Stomach (tissue), 9 donors: ENCODE measurements around the gene SH3RF3. TPM values are rescaled to one million over a fixed set of nuclear protein-coding genes. Genes with fewer than 3 reads are reported as not detected.
A peak's percentile ranks its signal among the peaks of the same experiment; 100 is the strongest.

Experiments used
- DNase-seq, 2 donors: peaks; one replicate each; pipeline versions ENCODE4 v3.0.0 to v3.0.0-alpha.2; 2013 to 2019
- H3K27ac ChIP-seq, 5 donors: fragments of 200-600 bp in 4 of 5; sonication (generic) in 4 of 5; one replicate each; pipeline ENCODE4 v1.5.1; 2013 to 2019; ENCODE audit warnings: mild to moderate bottlenecking in 1 of 5, moderate library complexity in 1 of 5
- H3K27me3 ChIP-seq, 3 donors: fragments of 200-600 bp; sonication (generic); one replicate each; pipeline ENCODE4 v1.5.1; 2017 to 2019; ENCODE audit warnings: mixed run types in 1 of 3
- H3K36me3 ChIP-seq, 4 donors: fragments of 200-600 bp; sonication (generic); 1 replicate in 3 of 4; 2 replicates in 1 of 4; pipeline ENCODE4 v1.5.1; 2016 to 2019
- H3K4me1 ChIP-seq, 4 donors: fragments of 200-600 bp; sonication (generic); one replicate each; pipeline ENCODE4 v1.5.1; 2016 to 2019
- H3K4me3 ChIP-seq, 4 donors: fragments of 200-600 bp; sonication (generic) in 3 of 4; one replicate each; pipeline ENCODE4 v1.5.1; 2016 to 2019; ENCODE audit warnings: mild to moderate bottlenecking in 1 of 4
- H3K9me3 ChIP-seq, 4 donors: fragments of 200-600 bp; sonication (generic); one replicate each; pipeline ENCODE4 v1.5.1; 2016 to 2019
- CTCF ChIP-seq, 7 experiments: fragments of 450-650 bp in 4 of 7; fragments of 200-600 bp in 3 of 7; sonication (generic) in 3 of 7; IDR thresholded peaks; one replicate each; pipeline ENCODE4 v1.5.1; 2016 to 2019; ENCODE audit warnings: antibody characterized with exemption in 7 of 7, control low read depth in 2 of 7, mild to moderate bottlenecking in 1 of 7
- EP300 ChIP-seq: sonication (generic); formaldehyde crosslinking; IDR thresholded peaks from one replicate; pipeline ENCODE4 v1.6.1; 2017; ENCODE audit warnings: antibody characterized with exemption
- POLR2A ChIP-seq, 4 donors: fragments of 450-650 bp; IDR thresholded peaks; one replicate each; pipeline ENCODE4 v1.6.1; 2016; ENCODE audit warnings: antibody characterized with exemption in 4 of 4, control low read depth in 2 of 4, mild to moderate bottlenecking in 1 of 4, moderate library complexity in 1 of 4
- POLR2AphosphoS5 ChIP-seq, 3 donors: sonication (generic); formaldehyde crosslinking; IDR thresholded peaks; one replicate each; pipeline ENCODE4 v1.6.1; 2016; ENCODE audit warnings: antibody characterized with exemption in 3 of 3
- WGBS, 5 donors: extraction: QIAGEN DNeasy Blood & Tissue Kit in 3 of 5; methylation state at CpG; one replicate each; pipeline versions ENCODE4 v1.1.5 to v1.1.7; 2013 to 2018; 5-methylcytosine and 5-hydroxymethylcytosine counted together
- intact Hi-C: fragments of 100-400 bp; cut with DNase I; formaldehyde crosslinking; loops from one replicate; pipeline ENCODE4 v1.15.1; 2023; ENCODE audit warnings: low total_unique reads
- polyA plus RNA-seq, 3 donors: library from polyadenylated mRNA; stranded (reverse); fragments of 200-250 nt; gene quantifications; one replicate each; pipeline ENCODE4 v1.2.3, GENCODE V29; 2013
- total RNA-seq, 5 donors: library from RNA; depleted of rRNA; stranded (reverse); fragments of >200 nt; gene quantifications; one replicate each; pipeline versions ENCODE4 v1.1.0 to v1.2.3, GENCODE V29; 2014 to 2016
- donor health status: healthy with polysubstance abuse.
- donor health status: Bipolar disorder and iron deficiency.
- donor health status: healthy.

The SH3RF3 gene
- total and polyA plus RNA-seq, 8 donors: 0.87 to 11.1 (median 4.4) TPM

GRCh38 chr2:109447251-109447661, 318.3 kb downstream of the SH3RF3 start:
- Histone ChIP-seq H3K27me3 (no peaks in the 10 kb centered on the region), H3K4me1 (peaks cover 0 to 20% (median 5%) of the 10 kb centered on the region in 4 donors), H3K36me3 (peaks cover 0 to 7% (median 4%) of the 10 kb centered on the region in 4 donors), H3K9me3 (peaks cover 0 to 17% (median 6%) of the 10 kb centered on the region in 4 donors), H3K27ac (peak overlapping the region in 2 of 5 donors; percentile 37 to 61), H3K4me3 (no peak overlapping the region)
- intact Hi-C loops: no loop called here
- no peak for TF ChIP-seq POLR2AphosphoS5 (IDR thresholded peaks at IDR 0.05)
- TF ChIP-seq POLR2A (IDR thresholded peaks at IDR 0.05): no peak
- TF ChIP-seq EP300: no peak
- TF ChIP-seq CTCF (IDR thresholded peaks at IDR 0.05): no peak
- DNase-seq: peak in 1 of 2 donors; percentile 50
- 67 to 80% (median 77%) methylated on average over 9 of the region's 9 CpGs for WGBS, 5 donors

- Histone ChIP-seq H3K36me3 (peaks cover 0 to 7% (median 4%) of the 10 kb centered on the region in 4 donors), H3K27me3 (no peaks in the 10 kb centered on the region), H3K4me1 (peaks cover 0 to 20% (median 5%) of the 10 kb centered on the region in 4 donors), H3K27ac (peak overlapping the region in 1 of 5 donors; percentile 37), H3K9me3 (peaks cover 0 to 12% (median 3%) of the 10 kb centered on the region in 4 donors), H3K4me3 (no peak overlapping the region)
- intact Hi-C loops: no loop called here
- no peak for DNase-seq
- TF ChIP-seq POLR2AphosphoS5 (IDR thresholded peaks at IDR 0.05) (no peak), POLR2A (IDR thresholded peaks at IDR 0.05) (no peak), EP300 (no peak), CTCF (IDR thresholded peaks at IDR 0.05) (no peak)
- 72 to 81% (median 75%) methylated on average over 6 of the region's 6 CpGs for WGBS, 5 donors
Observed at GRCh38 chr2:109447776-109448175, 318.8 kb downstream of the SH3RF3 start.

- Histone ChIP-seq H3K36me3 (peaks cover 0 to 7% (median under 1%) of the 10 kb centered on the region in 4 donors), H3K9me3 (peaks cover 0 to 8% (median 1%) of the 10 kb centered on the region in 4 donors), H3K27ac (no peak overlapping the region), H3K27me3 (no peaks in the 10 kb centered on the region), H3K4me3 (no peak overlapping the region), H3K4me1 (peaks cover 0 to 20% (median 5%) of the 10 kb centered on the region in 4 donors)
- WGBS, 5 donors: 86 to 95% (median 93%) methylated on average over 4 of the region's 4 CpGs
- intact Hi-C loops: no loop called here
- DNase-seq: no peak
- TF ChIP-seq EP300 (no peak), POLR2A (IDR thresholded peaks at IDR 0.05) (no peak), POLR2AphosphoS5 (IDR thresholded peaks at IDR 0.05) (no peak), CTCF (IDR thresholded peaks at IDR 0.05) (no peak)
Observed at GRCh38 chr2:109448207-109448606, 319.2 kb downstream of the SH3RF3 start.

- H3K4me1 ChIP-seq: peaks cover 0 to 20% (median 5%) of the 10 kb centered on the region in 4 donors
- 63 to 79% (median 71%) methylated on average over 18 to 20 of the region's 20 CpGs for WGBS, 5 donors
- H3K36me3 ChIP-seq: peaks cover 0 to 7% (median 0%) of the 10 kb centered on the region in 4 donors
- intact Hi-C loops: no loop called here
- H3K4me3 ChIP-seq: no peak overlapping the region
- no peak overlapping the region for H3K27ac ChIP-seq
- peaks cover 0 to 6% (median 0%) of the 10 kb centered on the region in 4 donors for H3K9me3 ChIP-seq
- no peaks in the 10 kb centered on the region for H3K27me3 ChIP-seq
- TF ChIP-seq POLR2AphosphoS5 (IDR thresholded peaks at IDR 0.05) (peak in 1 of 3 donors; percentile 14), CTCF (IDR thresholded peaks at IDR 0.05) (peak in 1 of 7 experiments; percentile 11), POLR2A (IDR thresholded peaks at IDR 0.05) (no peak)
- DNase-seq: peak in 1 of 2 donors; percentile 63
Observed at GRCh38 chr2:109448946-109449788, 320.2 kb downstream of the SH3RF3 start.
